Adrenal gland (tissue), 5 donors: ENCODE results near the gene GRK3.

Experiments
- CTCF ChIP-seq, 6 experiments: fragments of 450-650 bp in 4 of 6; fragments of 200-600 bp in 2 of 6; sonication (generic) in 1 of 6; IDR thresholded peaks; 1 replicate in 5 of 6; 2 replicates in 1 of 6; pipeline versions ENCODE4 v1.5.1 to v1.8.0; 2016 to 2021; ENCODE audit warnings: antibody characterized with exemption in 6 of 6, mild to moderate bottlenecking in 2 of 6, moderate library complexity in 1 of 6
- POLR2A ChIP-seq, 2 donors: fragments of 450-650 bp; IDR thresholded peaks; one replicate each; pipeline ENCODE4 v1.6.1; 2017; ENCODE audit warnings: antibody characterized with exemption in 2 of 2, mild to moderate bottlenecking in 2 of 2, moderate library complexity in 1 of 2
- donor health status: DM: no; HTN: no; CAD: no.

GRCh38 chr22:25569983-25570382 lies 5.5 kb downstream of the GRK3 start:
- TF ChIP-seq CTCF (IDR thresholded peaks at IDR 0.05) (no peak), POLR2A (IDR thresholded peaks at IDR 0.05) (no peak)
